Measurements from ENCODE around the gene PHC1. TPM values are rescaled to one million over a fixed set of nuclear protein-coding genes. Genes with fewer than 3 reads are reported as not detected.

PHC1 gene
- total RNA-seq, 1 experiment from 2014 or later = 568 TPM

- Histone ChIP-seq H3K18ac (ENCODE audit: insufficient read length, low read depth, low read length) (no peak overlapping the region), H4K8ac (replicated peaks; ENCODE audit: insufficient read length, low read depth, low read length) (no peak overlapping the region), H2BK20ac (ENCODE audit: low read depth, low read length, poor library complexity, severe bottlenecking) (no peak overlapping the region), H2AFZ (ENCODE audit: low read length) (no peak overlapping the region), H2BK120ac (ENCODE audit: low read depth, low read length, poor library complexity, severe bottlenecking) (no peak overlapping the region), H3K23ac (ENCODE audit: insufficient read length, low read depth, low read length) (no peak overlapping the region), H3K23me2 (ENCODE audit: insufficient read length, low read depth, low read length, poor library complexity, severe bottlenecking) (peaks cover 14% of the 10 kb centered on the region), H4K20me1 (ENCODE audit: control insufficient read depth, insufficient read depth, insufficient read length) (no peaks in the 10 kb centered on the region), H3K79me1 (ENCODE audit: insufficient read depth, low read depth, low read length, poor library complexity, severe bottlenecking) (peaks cover 5% of the 10 kb centered on the region), H3K4ac (ENCODE audit: low read depth, low read length) (no peak overlapping the region), H3K14ac (ENCODE audit: insufficient read depth, low read length) (no peak overlapping the region), H3K27me3 (ENCODE audit: insufficient read depth, low read length) (no peaks in the 10 kb centered on the region), H3K56ac (ENCODE audit: insufficient read length, low read depth, low read length) (no peak overlapping the region), H3K4me1 (ENCODE audit: insufficient read depth, low read length) (no peaks in the 10 kb centered on the region), H3K9me3 (ENCODE audit: control insufficient read depth, low read depth, low read length) (peaks cover 22% of the 10 kb centered on the region), H3K4me2 (ENCODE audit: insufficient read depth, insufficient read length, low read length) (peak overlapping the region; percentile 90), H2BK12ac (ENCODE audit: insufficient read length, low read depth, low read length) (no peak overlapping the region), H3K79me2 (ENCODE audit: insufficient read depth, low read length) (peaks cover 14% of the 10 kb centered on the region), H3K27ac (ENCODE audit: insufficient read length, low read depth, low read length) (no peak overlapping the region), H2BK15ac (ENCODE audit: low read depth, low read length) (no peak overlapping the region), H2AK5ac (ENCODE audit: insufficient read length, low read length) (no peak overlapping the region), H3K9ac (ENCODE audit: extremely low read depth, insufficient read length, low read length) (no peak overlapping the region), H3T11ph (ENCODE audit: low read length) (no peak overlapping the region), H4K91ac (ENCODE audit: insufficient read length, low read depth, low read length) (no peak overlapping the region), H2BK5ac (ENCODE audit: insufficient read length, low read length) (no peak overlapping the region), H4K5ac (ENCODE audit: insufficient read length, low read depth, low read length) (no peak overlapping the region)
- Mint-ChIP-seq H3K9me3 (peaks cover 12 to 13% of the 10 kb centered on the region in 2 experiments), H3K27me3 (ENCODE audit: low read depth) (no peaks in the 10 kb centered on the region; the same call in 1 of the 2 replicates), H3K36me3 (ENCODE audit: insufficient read depth in 1 of 3, low read depth in 3 of 3) (peaks cover 19 to 43% (median 39%) of the 10 kb centered on the region in 3 experiments), H3K4me3 (peak overlapping the region; percentile 98 to 99), H3K27ac (peak overlapping the region in 1 of 3 experiments; percentile 97; a peak in 1 of 7 replicates), H3K4me1 (peaks cover 12 to 17% of the 10 kb centered on the region in 2 experiments)
- no peak for TF ChIP-seq CTCF (conservative IDR thresholded peaks at IDR 0.05)
- no peak for DNase-seq
- WGBS (ENCODE audit: extremely low coverage, insufficient read length, low lambda C conversion rate) = no CpG with 5 or more reads among the region's 9 CpGs
Observed at GRCh38 chr12:8950702-8951478, 36.6 kb downstream of the PHC1 start.

All from H9 (cell line).